ENCODE results near the gene TMEM120B.

DNA sequence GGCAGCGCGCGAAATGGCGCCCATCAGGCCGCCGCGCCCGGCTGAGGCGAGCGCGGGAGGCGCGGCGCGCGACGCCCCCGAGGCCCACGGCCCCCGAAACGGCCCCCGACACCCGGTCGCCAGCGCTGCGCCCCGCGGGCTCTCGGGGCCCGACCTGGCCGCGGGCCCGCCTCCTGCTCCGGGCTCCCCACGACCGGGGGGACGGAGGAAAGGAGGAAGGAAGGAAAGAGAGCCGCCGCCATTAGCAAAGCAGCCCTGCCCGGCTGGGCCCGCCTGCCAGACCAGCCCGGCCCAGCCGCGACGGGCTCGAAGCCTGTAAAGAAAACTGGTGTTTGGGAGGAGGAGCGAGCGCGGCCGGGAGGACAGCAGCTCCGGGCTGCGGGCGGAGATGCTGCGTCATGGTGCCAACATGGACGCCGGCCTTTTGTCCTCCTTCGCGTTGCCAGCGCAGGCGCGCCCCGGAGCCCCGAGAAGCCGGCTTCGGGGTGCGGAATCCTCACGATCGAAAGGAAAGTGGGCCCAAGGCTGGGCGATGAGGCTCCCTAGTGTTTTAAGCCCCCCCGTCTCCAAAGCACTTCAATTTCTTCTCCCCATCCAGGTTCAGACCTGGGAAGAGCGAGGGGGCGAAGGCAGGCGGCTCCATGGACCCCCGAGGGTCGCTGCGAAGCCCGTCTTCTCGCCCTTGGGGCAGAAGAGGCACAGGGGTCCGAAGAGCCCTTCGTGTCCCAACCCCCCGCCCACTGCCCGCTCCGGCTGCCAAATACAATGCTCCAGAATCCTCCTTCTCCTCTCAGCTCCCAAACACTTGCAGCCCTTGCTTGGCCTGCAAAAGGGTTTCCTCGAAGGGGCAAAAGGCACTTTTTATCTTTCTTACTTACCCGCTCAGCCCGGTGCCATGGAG, 88.4 kb downstream of the TMEM120B start:
- TF ChIP-seq, protein P1, sequence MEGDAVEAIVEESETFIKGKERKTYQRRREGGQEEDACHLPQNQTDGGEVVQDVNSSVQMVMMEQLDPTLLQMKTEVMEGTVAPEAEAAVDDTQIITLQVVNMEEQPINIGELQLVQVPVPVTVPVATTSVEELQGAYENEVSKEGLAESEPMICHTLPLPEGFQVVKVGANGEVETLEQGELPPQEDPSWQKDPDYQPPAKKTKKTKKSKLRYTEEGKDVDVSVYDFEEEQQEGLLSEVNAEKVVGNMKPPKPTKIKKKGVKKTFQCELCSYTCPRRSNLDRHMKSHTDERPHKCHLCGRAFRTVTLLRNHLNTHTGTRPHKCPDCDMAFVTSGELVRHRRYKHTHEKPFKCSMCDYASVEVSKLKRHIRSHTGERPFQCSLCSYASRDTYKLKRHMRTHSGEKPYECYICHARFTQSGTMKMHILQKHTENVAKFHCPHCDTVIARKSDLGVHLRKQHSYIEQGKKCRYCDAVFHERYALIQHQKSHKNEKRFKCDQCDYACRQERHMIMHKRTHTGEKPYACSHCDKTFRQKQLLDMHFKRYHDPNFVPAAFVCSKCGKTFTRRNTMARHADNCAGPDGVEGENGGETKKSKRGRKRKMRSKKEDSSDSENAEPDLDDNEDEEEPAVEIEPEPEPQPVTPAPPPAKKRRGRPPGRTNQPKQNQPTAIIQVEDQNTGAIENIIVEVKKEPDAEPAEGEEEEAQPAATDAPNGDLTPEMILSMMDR (conservative IDR thresholded peaks at IDR 0.05) = no peak
- peak; percentile 65 for TF ChIP-seq ZFX (IDR thresholded peaks at IDR 0.05)
